Stimulated activated naive CD8-positive, alpha-beta T cell treated with anti-CD3 and anti-CD28 coated beads, Interleukin-15, amount 100 ng/mL, for 72 hours (primary cell): ENCODE measurements around the gene GOLGA6B.
A peak's percentile ranks its signal among the peaks of the same experiment; 100 is the strongest.
"Not testable (repeated sequence)": the region's sequence is repeated elsewhere in the genome, so short reads cannot be mapped to it uniquely, and the experiment has no call there.

Source experiments
- ATAC-seq: fragments of 150-1000 bp; cut with Tn5 transposase; 2 replicates; pipeline ENCODE4 v1.10.0; 2021; ENCODE audit warnings: mild to moderate bottlenecking, moderate library complexity
- DNase-seq, 2 donors: peaks; one replicate each; pipeline ENCODE4 v3.0.0; 2021 to 2022
- H3K27ac Mint-ChIP-seq, 2 donors: one replicate each; pipeline ENCODE4 v1.8.0; 2022; ENCODE audit warnings: mild to moderate bottlenecking in 2 of 2, mixed read lengths in 2 of 2, moderate library complexity in 2 of 2
- H3K27me3 Mint-ChIP-seq: one replicate; pipeline ENCODE4 v1.8.0; 2022; ENCODE audit warnings: mixed read lengths
- H3K4me1 Mint-ChIP-seq: one replicate; pipeline ENCODE4 v1.8.0; 2022; ENCODE audit warnings: mild to moderate bottlenecking, mixed read lengths
- H3K4me3 Mint-ChIP-seq, 2 donors: one replicate each; pipeline ENCODE4 v1.8.0; 2022; ENCODE audit warnings: mild to moderate bottlenecking in 2 of 2, mixed read lengths in 2 of 2, moderate library complexity in 1 of 2
- H3K9me3 Mint-ChIP-seq, 2 donors: one replicate each; pipeline ENCODE4 v1.8.0; 2022; ENCODE audit warnings: mixed read lengths in 2 of 2

The GOLGA6B gene

DNA sequence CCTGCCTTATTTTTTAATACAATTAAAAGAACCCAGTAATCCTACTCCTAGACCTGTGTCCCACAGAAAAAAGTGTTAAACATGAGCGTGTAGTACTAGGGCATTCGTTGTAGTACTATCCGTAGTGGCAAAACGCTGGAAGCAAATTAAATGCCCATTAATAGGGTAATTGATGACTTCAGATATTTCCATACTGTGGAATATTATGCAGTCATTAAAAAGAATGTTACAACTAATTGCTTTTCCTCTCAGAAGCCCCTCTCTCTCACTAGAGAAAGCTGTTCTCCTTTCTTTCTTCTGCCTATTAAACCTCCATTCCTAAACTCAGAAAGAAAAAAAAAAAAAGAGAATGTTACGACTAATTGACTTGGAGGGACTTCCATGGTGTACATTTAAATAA is 34.2 kb downstream of the GOLGA6B start:
- ATAC-seq, result no peak
- Mint-ChIP-seq H3K9me3 (no peaks in the 10 kb centered on the region), H3K4me3 (no peak overlapping the region)

GRCh38 chr15:72690938-72691337 is 36.4 kb downstream of the GOLGA6B start:
- no peak for ATAC-seq
- DNase-seq, result no peak
- peaks cover 13% of the 10 kb centered on the region for H3K4me1 Mint-ChIP-seq
- H3K27me3 Mint-ChIP-seq, result no peaks in the 10 kb centered on the region
- H3K4me3 Mint-ChIP-seq, result no peak overlapping the region
- no peaks in the 10 kb centered on the region for H3K9me3 Mint-ChIP-seq
- H3K27ac Mint-ChIP-seq, result no peak overlapping the region

More for the DNA sequence above, 34.2 kb downstream of the GOLGA6B start:
- Mint-ChIP-seq H3K27me3 (no peaks in the 10 kb centered on the region), H3K27ac (peak overlapping the region in 1 of 2 donors; percentile 19), H3K4me1 (peaks cover under 1% of the 10 kb centered on the region)
- DNase-seq, result no peak

DNA sequence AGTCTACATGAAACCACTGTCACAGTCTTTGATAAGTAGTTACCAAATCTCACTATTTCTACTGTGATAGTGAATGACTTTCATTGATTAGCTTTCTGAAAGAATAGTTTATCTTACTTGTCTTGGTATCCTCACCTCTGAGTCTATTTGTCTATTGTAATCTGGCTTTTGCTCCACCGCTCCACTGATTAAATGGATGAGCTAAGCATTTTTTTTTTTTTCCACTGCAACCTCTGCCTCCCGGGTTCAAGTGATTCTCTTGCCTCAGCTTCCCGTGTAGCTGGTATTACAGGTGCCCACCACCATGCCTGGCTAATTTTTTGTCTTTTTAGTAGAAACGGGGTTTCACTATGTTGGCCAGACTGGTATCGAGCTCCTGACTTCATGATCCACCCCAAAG is 44.4 kb downstream of the GOLGA6B start:
- H3K4me1 Mint-ChIP-seq, result peaks cover 15% of the 10 kb centered on the region
- H3K9me3 Mint-ChIP-seq, result no peaks in the 10 kb centered on the region
- H3K4me3 Mint-ChIP-seq, result no peak overlapping the region
- no peak for DNase-seq
- no peaks in the 10 kb centered on the region for H3K27me3 Mint-ChIP-seq
- H3K27ac Mint-ChIP-seq, result peak overlapping the region in 1 of 2 donors; percentile 38
- no peak for ATAC-seq

DNA sequence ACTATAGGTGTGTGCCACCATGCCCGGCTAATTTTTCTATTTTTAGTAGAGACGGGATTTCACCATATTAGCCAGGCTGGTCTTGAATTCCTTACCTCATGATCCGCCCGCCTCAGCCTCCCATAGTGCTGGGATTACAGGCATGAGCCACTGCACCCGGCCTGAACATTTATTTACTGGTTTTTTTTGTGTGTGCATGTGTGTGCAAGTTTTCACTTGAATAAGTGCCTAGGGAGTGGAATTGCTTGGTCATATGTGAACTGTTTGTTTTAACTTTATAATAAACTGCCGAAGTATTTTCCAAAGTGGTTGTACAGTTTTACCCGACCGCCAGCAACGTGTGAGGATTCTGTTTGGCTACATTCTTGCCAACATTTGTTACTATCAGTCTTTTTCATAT is 45.6 kb downstream of the GOLGA6B start:
- DNase-seq (no peak), ATAC-seq (no peak)
- no peak overlapping the region for H3K4me3 Mint-ChIP-seq
- H3K27me3 Mint-ChIP-seq, result no peaks in the 10 kb centered on the region
- no peaks in the 10 kb centered on the region for H3K9me3 Mint-ChIP-seq
- H3K27ac Mint-ChIP-seq, result no peak overlapping the region
- peaks cover 10% of the 10 kb centered on the region for H3K4me1 Mint-ChIP-seq

GRCh38 chr15:72706266-72706665 is 51.8 kb downstream of the GOLGA6B start:
- ATAC-seq, result no peak
- no peaks in the 10 kb centered on the region for H3K9me3 Mint-ChIP-seq
- H3K4me1 Mint-ChIP-seq, result peaks cover 11% of the 10 kb centered on the region
- no peak for DNase-seq
- H3K27ac Mint-ChIP-seq, result no peak overlapping the region
- no peaks in the 10 kb centered on the region for H3K27me3 Mint-ChIP-seq
- H3K4me3 Mint-ChIP-seq, result no peak overlapping the region

DNA sequence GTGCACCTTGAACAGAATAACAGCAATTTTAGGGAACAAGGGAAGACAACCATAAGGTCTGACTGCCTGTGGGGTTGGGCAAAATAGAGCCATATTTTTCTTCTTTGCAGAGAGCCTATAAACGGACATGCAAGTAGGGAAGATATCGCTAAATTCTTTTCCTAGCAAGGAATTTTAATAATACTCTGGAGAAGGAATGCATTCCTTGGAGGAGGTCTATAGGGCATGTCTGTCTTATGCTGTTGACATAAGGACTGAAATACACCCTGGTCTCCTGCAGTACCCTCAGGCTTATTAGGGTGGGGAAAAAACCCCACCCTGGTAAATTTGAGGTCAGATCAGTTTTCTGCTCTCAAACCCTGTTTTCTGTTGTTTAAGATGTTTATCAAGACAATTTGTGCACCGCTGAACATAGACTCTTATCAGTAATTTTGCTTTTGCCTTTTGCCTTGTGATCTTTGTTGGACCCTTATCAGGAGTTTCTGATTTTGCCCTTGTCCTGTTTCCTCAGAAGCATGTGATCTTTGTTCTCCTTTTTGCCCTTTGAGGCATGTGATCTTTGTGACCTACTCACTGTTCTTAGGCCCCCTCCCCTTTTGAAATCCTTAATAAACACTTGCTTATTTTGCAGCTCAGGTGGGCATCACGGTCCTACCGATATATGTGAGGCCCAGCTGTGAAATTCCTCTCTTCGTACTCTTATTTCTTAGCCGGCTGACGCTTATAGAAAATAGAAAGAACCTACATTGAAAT is 54.2 kb downstream of the GOLGA6B start:
- H3K27me3 Mint-ChIP-seq, ATAC-seq, H3K4me1 Mint-ChIP-seq, H3K9me3 Mint-ChIP-seq, DNase-seq, H3K27ac Mint-ChIP-seq, H3K4me3 Mint-ChIP-seq: not testable (repeated sequence)
